HG03025 (cell line): Measurements from ENCODE around the gene POR.

Experiments
- ATAC-seq: cut with Tn5 transposase; IDR thresholded peaks from one replicate; pipeline ENCODE4 v1.9.1; 2021; ENCODE audit warnings: mild to moderate bottlenecking, moderate library complexity; ENCODE audit not compliant: unreplicated experiment, low FRiP score

The POR gene

GRCh38 chr7:75950111-75950681, 35.2 kb downstream of the POR start:
- ATAC-seq, result no peak

GRCh38 chr7:75951506-75951905, 36.6 kb downstream of the POR start:
- ATAC-seq, result no peak

GRCh38 chr7:75953431-75953830, 38.5 kb downstream of the POR start:
- no peak for ATAC-seq

- no peak for ATAC-seq
Measured at GRCh38 chr7:75953931-75954330, 39.0 kb downstream of the POR start.

GRCh38 chr7:75955331-75955955, 40.5 kb downstream of the POR start:
- ATAC-seq, result no peak

GRCh38 chr7:75957021-75957736, 42.2 kb downstream of the POR start:
- no peak for ATAC-seq

GRCh38 chr7:75958802-75959543, 44.0 kb downstream of the POR start:
- ATAC-seq, result no peak

GRCh38 chr7:75960372-75960771, 45.4 kb downstream of the POR start:
- ATAC-seq, result no peak

- ATAC-seq, result no peak
Measured at GRCh38 chr7:75961218-75961617, 46.3 kb downstream of the POR start.

GRCh38 chr7:75962607-75963380, 47.8 kb downstream of the POR start:
- ATAC-seq, result no peak

- ATAC-seq, result no peak
Measured at GRCh38 chr7:75963381-75963995, 48.5 kb downstream of the POR start.

GRCh38 chr7:75965617-75966016, 50.7 kb downstream of the POR start:
- no peak for ATAC-seq

GRCh38 chr7:75966190-75966961, 51.4 kb downstream of the POR start:
- no peak for ATAC-seq

- no peak for ATAC-seq
Measured at GRCh38 chr7:75967055-75967454, 52.1 kb downstream of the POR start.

- ATAC-seq, result no peak
Measured at GRCh38 chr7:75967487-75967997, 52.6 kb downstream of the POR start.

- ATAC-seq, result no peak
Measured at GRCh38 chr7:75968012-75968411, 53.1 kb downstream of the POR start.

- no peak for ATAC-seq
Measured at GRCh38 chr7:75968561-75969001, 53.6 kb downstream of the POR start.

- no peak for ATAC-seq
Measured at GRCh38 chr7:75969182-75969581, 54.2 kb downstream of the POR start.
